Measurements from ENCODE around the gene AADACL3.
"Not testable (repeated sequence)": the region's sequence is repeated elsewhere in the genome, so short reads cannot be mapped to it uniquely, and the experiment has no call there.

AADACL3 gene

GRCh38 chr1:12709696-12710095 is 6.2 kb upstream of the AADACL3 start:
- H3K9ac ChIP-seq (ENCODE audit: low read length) = no peak overlapping the region
- no peak overlapping the region for H3K4me2 ChIP-seq (ENCODE audit: low read length)
- no peaks in the 10 kb centered on the region for H3F3A ChIP-seq (ENCODE audit: insufficient read depth, low read length)
- H3K36me3 ChIP-seq (ENCODE audit: insufficient read depth, low read length) = no peaks in the 10 kb centered on the region
- H3K9me3 ChIP-seq (ENCODE audit: low read length) = no peaks in the 10 kb centered on the region
- TF ChIP-seq EZH2 (IDR thresholded peaks at IDR 0.05; ENCODE audit: borderline replicate concordance, low read length) = no peak
- TF ChIP-seq, protein P1, sequence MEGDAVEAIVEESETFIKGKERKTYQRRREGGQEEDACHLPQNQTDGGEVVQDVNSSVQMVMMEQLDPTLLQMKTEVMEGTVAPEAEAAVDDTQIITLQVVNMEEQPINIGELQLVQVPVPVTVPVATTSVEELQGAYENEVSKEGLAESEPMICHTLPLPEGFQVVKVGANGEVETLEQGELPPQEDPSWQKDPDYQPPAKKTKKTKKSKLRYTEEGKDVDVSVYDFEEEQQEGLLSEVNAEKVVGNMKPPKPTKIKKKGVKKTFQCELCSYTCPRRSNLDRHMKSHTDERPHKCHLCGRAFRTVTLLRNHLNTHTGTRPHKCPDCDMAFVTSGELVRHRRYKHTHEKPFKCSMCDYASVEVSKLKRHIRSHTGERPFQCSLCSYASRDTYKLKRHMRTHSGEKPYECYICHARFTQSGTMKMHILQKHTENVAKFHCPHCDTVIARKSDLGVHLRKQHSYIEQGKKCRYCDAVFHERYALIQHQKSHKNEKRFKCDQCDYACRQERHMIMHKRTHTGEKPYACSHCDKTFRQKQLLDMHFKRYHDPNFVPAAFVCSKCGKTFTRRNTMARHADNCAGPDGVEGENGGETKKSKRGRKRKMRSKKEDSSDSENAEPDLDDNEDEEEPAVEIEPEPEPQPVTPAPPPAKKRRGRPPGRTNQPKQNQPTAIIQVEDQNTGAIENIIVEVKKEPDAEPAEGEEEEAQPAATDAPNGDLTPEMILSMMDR (IDR thresholded peaks at IDR 0.05; ENCODE audit: low read length) = no peak
- H3K27ac ChIP-seq (ENCODE audit: low read depth, low read length, poor library complexity, severe bottlenecking) = no peak overlapping the region
- no peaks in the 10 kb centered on the region for H4K20me1 ChIP-seq (ENCODE audit: insufficient read depth, low read length)
- H3K4me3 ChIP-seq (ENCODE audit: low read depth, low read length, poor library complexity, severe bottlenecking) = no peak overlapping the region
- no peak overlapping the region for H2AFZ ChIP-seq (ENCODE audit: low read length)
- no peaks in the 10 kb centered on the region for H3K4me1 ChIP-seq (ENCODE audit: insufficient read depth, low read length, severe bottlenecking)
- H3K27me3 ChIP-seq (ENCODE audit: insufficient read depth, low read length) = no peaks in the 10 kb centered on the region
- H3K79me2 ChIP-seq (ENCODE audit: insufficient read depth, low read length) = no peaks in the 10 kb centered on the region
- H3K9me2 ChIP-seq (ENCODE audit: low read depth, low read length) = no peaks in the 10 kb centered on the region

DNA sequence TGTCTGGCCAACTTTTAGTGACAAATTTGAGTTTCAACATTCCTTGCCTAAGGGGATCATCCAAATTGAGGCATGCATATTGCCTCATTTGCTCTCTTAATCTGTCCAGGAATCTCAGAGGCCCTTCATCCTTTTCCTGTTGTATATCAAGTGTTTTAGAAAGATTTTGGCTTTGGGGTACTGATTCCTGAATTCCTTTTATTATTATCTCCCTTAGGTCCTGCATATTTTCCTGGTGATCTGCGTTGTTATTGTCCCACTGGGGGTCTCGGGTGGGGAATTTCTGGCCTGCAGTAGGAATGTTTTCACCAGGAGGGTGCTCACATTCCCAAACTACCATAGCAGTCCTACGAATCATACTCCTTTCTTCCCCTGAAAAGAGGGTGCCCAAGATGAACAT is 4.4 kb upstream of the AADACL3 start:
- H3K27ac ChIP-seq (ENCODE audit: low read depth, low read length, poor library complexity, severe bottlenecking) = no peak overlapping the region
- no peaks in the 10 kb centered on the region for H3K36me3 ChIP-seq (ENCODE audit: insufficient read depth, low read length)
- no peaks in the 10 kb centered on the region for H3K9me3 ChIP-seq (ENCODE audit: low read length)
- no peak overlapping the region for H2AFZ ChIP-seq (ENCODE audit: low read length)
- H3K4me3 ChIP-seq (ENCODE audit: low read depth, low read length, poor library complexity, severe bottlenecking) = no peak overlapping the region
- H4K20me1 ChIP-seq (ENCODE audit: insufficient read depth, low read length) = no peaks in the 10 kb centered on the region
- no peaks in the 10 kb centered on the region for H3K4me1 ChIP-seq (ENCODE audit: insufficient read depth, low read length, severe bottlenecking)
- no peak overlapping the region for H3K9ac ChIP-seq (ENCODE audit: low read length)
- no peak for TF ChIP-seq EZH2 (IDR thresholded peaks at IDR 0.05; ENCODE audit: borderline replicate concordance, low read length)
- no peaks in the 10 kb centered on the region for H3F3A ChIP-seq (ENCODE audit: insufficient read depth, low read length)
- H3K27me3 ChIP-seq (ENCODE audit: insufficient read depth, low read length) = no peaks in the 10 kb centered on the region
- H3K9me2 ChIP-seq (ENCODE audit: low read depth, low read length) = no peaks in the 10 kb centered on the region
- no peak overlapping the region for H3K4me2 ChIP-seq (ENCODE audit: low read length)
- H3K79me2 ChIP-seq (ENCODE audit: insufficient read depth, low read length) = no peaks in the 10 kb centered on the region

- TF ChIP-seq, protein P1 (IDR thresholded peaks at IDR 0.05; ENCODE audit: low read length) = no peak
- TF ChIP-seq EZH2 (IDR thresholded peaks at IDR 0.05; ENCODE audit: borderline replicate concordance, low read length) = no peak
- H4K20me1 ChIP-seq (ENCODE audit: insufficient read depth, low read length) = no peaks in the 10 kb centered on the region
- no peaks in the 10 kb centered on the region for H3K9me3 ChIP-seq (ENCODE audit: low read length)
- no peak overlapping the region for H3K4me3 ChIP-seq (ENCODE audit: low read depth, low read length, poor library complexity, severe bottlenecking)
- no peak overlapping the region for H3K4me2 ChIP-seq (ENCODE audit: low read length)
- H3K27ac ChIP-seq (ENCODE audit: low read depth, low read length, poor library complexity, severe bottlenecking) = no peak overlapping the region
- H3K9ac ChIP-seq (ENCODE audit: low read length) = no peak overlapping the region
- no peak overlapping the region for H2AFZ ChIP-seq (ENCODE audit: low read length)
- H3K27me3 ChIP-seq (ENCODE audit: insufficient read depth, low read length) = no peaks in the 10 kb centered on the region
- no peaks in the 10 kb centered on the region for H3K9me2 ChIP-seq (ENCODE audit: low read depth, low read length)
- no peaks in the 10 kb centered on the region for H3K36me3 ChIP-seq (ENCODE audit: insufficient read depth, low read length)
- no peaks in the 10 kb centered on the region for H3K79me2 ChIP-seq (ENCODE audit: insufficient read depth, low read length)
- H3F3A ChIP-seq (ENCODE audit: insufficient read depth, low read length) = no peaks in the 10 kb centered on the region
- no peaks in the 10 kb centered on the region for H3K4me1 ChIP-seq (ENCODE audit: insufficient read depth, low read length, severe bottlenecking)
These were observed 3.8 kb upstream of the AADACL3 start for GRCh38 chr1:12712076-12712475.

DNA sequence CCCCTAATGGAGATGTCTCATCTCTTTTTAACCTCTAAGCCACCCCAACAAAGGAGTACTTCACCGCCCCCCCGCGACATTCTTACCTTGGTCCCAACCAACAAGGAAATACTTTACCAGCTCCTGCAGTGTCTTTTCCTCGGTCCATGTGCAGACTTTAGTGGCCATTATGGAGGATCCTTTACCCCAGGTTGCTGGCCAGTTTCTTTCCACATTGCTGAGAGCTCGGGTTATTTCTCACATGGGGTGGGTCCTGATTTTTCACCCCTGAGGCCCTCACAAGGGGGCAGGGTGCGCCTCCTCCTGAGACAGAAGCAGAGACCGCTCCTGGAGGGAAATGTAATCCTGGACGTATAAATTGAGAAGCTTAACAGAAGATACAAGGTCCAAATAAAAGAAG is 3.0 kb upstream of the AADACL3 start:
- H3K36me3 ChIP-seq (ENCODE audit: insufficient read depth, low read length) = no peaks in the 10 kb centered on the region
- H3F3A ChIP-seq (ENCODE audit: insufficient read depth, low read length) = no peaks in the 10 kb centered on the region
- H3K9ac ChIP-seq (ENCODE audit: low read length) = no peak overlapping the region
- no peak overlapping the region for H3K4me2 ChIP-seq (ENCODE audit: low read length)
- no peak overlapping the region for H3K27ac ChIP-seq (ENCODE audit: low read depth, low read length, poor library complexity, severe bottlenecking)
- H3K4me3 ChIP-seq (ENCODE audit: low read depth, low read length, poor library complexity, severe bottlenecking) = no peak overlapping the region
- no peaks in the 10 kb centered on the region for H4K20me1 ChIP-seq (ENCODE audit: insufficient read depth, low read length)
- H3K9me2 ChIP-seq (ENCODE audit: low read depth, low read length) = no peaks in the 10 kb centered on the region
- no peaks in the 10 kb centered on the region for H3K9me3 ChIP-seq (ENCODE audit: low read length)
- no peaks in the 10 kb centered on the region for H3K4me1 ChIP-seq (ENCODE audit: insufficient read depth, low read length, severe bottlenecking)
- H2AFZ ChIP-seq (ENCODE audit: low read length) = no peak overlapping the region
- H3K27me3 ChIP-seq (ENCODE audit: insufficient read depth, low read length) = no peaks in the 10 kb centered on the region
- no peaks in the 10 kb centered on the region for H3K79me2 ChIP-seq (ENCODE audit: insufficient read depth, low read length)
- no peak for TF ChIP-seq EZH2 (IDR thresholded peaks at IDR 0.05; ENCODE audit: borderline replicate concordance, low read length)
- TF ChIP-seq, protein P1 (IDR thresholded peaks at IDR 0.05; ENCODE audit: low read length) = no peak

GRCh38 chr1:12713651-12714050 is 2.3 kb upstream of the AADACL3 start:
- H3F3A ChIP-seq (ENCODE audit: insufficient read depth, low read length); H3K9ac ChIP-seq (ENCODE audit: low read length); H3K27ac ChIP-seq (ENCODE audit: low read depth, low read length, poor library complexity, severe bottlenecking); H3K9me3 ChIP-seq (ENCODE audit: low read length); H3K36me3 ChIP-seq (ENCODE audit: insufficient read depth, low read length); H3K4me2 ChIP-seq (ENCODE audit: low read length); H3K4me3 ChIP-seq (ENCODE audit: low read depth, low read length, poor library complexity, severe bottlenecking); H2AFZ ChIP-seq (ENCODE audit: low read length); H3K4me1 ChIP-seq (ENCODE audit: insufficient read depth, low read length, severe bottlenecking); H3K79me2 ChIP-seq (ENCODE audit: insufficient read depth, low read length); H3K27me3 ChIP-seq (ENCODE audit: insufficient read depth, low read length); H4K20me1 ChIP-seq (ENCODE audit: insufficient read depth, low read length); H3K9me2 ChIP-seq (ENCODE audit: low read depth, low read length): not testable (repeated sequence)
